Ovary (tissue), 3 donors: ENCODE results near the gene SCD.

Experiments
- POLR2A ChIP-seq: fragments of 450-650 bp; IDR thresholded peaks from one replicate; pipeline ENCODE4 v1.6.1; 2017; ENCODE audit warnings: antibody characterized with exemption, mild to moderate bottlenecking, moderate library complexity
- TF ChIP-seq, protein P1 (sequence below), 3 donors: fragments of 450-650 bp in 2 of 3; fragments of 200-600 bp in 1 of 3; IDR thresholded peaks; one replicate each; pipeline versions ENCODE4 v1.5.1 to v1.8.0; 2016 to 2022; ENCODE audit warnings: antibody characterized with exemption in 3 of 3, mild to moderate bottlenecking in 1 of 3
- donor health status: DM: no; HTN: no; CAD: no.

DNA sequence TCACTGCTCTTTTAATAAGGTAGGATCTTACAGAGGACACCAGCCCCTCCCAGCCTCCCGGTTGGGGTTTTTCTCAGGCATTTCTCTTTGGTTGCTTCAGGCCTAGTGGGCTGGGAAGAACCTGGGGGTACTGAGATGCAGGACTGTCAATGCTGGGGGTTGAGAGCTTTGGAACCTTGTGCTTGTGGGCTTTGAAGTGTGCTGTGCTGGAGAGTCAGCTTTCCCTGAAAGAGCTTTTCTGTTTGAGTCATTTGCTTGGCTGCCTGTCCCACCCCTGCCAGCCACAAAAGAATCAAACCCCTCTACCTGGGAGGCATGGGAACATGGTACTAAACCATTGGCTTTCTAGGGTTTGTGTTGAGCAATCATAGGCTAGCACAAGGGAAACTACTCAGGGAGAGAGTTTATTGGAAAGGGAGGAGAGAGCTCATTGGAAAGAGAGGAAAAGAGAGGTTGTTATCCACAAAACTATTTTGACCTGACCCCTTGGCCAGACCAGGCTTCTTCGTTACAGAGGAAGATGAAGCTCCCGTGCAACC, 1.4 kb downstream of the SCD start:
- TF ChIP-seq, protein P1, sequence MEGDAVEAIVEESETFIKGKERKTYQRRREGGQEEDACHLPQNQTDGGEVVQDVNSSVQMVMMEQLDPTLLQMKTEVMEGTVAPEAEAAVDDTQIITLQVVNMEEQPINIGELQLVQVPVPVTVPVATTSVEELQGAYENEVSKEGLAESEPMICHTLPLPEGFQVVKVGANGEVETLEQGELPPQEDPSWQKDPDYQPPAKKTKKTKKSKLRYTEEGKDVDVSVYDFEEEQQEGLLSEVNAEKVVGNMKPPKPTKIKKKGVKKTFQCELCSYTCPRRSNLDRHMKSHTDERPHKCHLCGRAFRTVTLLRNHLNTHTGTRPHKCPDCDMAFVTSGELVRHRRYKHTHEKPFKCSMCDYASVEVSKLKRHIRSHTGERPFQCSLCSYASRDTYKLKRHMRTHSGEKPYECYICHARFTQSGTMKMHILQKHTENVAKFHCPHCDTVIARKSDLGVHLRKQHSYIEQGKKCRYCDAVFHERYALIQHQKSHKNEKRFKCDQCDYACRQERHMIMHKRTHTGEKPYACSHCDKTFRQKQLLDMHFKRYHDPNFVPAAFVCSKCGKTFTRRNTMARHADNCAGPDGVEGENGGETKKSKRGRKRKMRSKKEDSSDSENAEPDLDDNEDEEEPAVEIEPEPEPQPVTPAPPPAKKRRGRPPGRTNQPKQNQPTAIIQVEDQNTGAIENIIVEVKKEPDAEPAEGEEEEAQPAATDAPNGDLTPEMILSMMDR (IDR thresholded peaks at IDR 0.05) = no peak
- no peak for TF ChIP-seq POLR2A
